Measurements from ENCODE around the gene PDE6B.
"Not testable (repeated sequence)": the region's sequence is repeated elsewhere in the genome, so short reads cannot be mapped to it uniquely, and the experiment has no call there.

PDE6B gene

DNA sequence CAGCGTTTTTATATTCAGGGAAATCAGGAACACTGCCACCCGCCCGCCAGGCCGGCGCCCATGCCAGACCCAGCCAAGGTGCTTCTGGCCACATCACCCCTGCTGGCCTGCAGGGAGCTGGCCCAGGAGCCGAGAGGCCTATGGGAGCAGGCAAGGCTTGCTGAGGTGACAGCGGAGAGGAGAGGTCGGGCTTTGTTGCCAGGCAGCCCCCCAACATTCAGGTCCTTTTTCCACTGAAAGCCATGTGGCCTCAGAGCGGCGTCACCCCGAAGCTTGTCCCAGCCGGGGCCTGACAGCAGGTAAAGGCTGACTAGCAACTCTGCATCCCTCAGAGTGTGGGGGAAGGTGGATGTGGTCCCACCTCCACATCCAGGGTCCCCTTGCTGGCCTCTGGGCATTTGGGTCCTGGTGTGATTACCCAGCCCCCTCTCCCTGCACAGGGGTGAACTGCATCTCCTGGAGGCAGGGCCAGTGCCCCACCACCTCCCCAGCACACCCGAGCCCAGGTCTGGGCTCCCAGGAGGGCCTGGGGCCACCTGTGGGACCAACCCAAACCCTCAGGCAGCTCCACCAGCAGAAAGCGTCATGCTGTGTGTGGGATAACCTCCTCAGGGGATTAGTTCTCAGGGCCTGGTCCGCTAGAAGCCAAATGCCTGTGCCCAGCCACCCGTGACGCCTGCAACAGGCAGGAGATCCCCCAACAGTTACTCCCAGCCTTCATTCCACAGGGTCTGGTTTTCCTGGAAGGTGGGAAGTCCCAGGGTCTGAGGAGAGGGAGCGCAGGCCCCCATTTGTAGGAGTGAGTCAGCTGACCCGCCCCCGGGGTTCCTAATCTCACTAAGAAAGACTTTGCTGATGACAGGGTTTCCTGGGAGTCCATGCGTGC lies at the start of gene PDE6B:
TSS of gene PDE6B (plus strand) at position 869 of the 886 bp plus-strand sequence. CDS start 54 bp downstream, outside the sequence.
- no peak for DNase-seq (ENCODE audit: low read depth)

GRCh38 chr4:576245-576821 lies 49.0 kb upstream of the PDE6B start, which contains the start of gene TMEM271:
Gene TMEM271, minus strand, starts transcription at chr4:576295. Its CDS starts 233 bp downstream, at chr4:576062.
- no peak for DNase-seq (ENCODE audit: low read depth)

DNA sequence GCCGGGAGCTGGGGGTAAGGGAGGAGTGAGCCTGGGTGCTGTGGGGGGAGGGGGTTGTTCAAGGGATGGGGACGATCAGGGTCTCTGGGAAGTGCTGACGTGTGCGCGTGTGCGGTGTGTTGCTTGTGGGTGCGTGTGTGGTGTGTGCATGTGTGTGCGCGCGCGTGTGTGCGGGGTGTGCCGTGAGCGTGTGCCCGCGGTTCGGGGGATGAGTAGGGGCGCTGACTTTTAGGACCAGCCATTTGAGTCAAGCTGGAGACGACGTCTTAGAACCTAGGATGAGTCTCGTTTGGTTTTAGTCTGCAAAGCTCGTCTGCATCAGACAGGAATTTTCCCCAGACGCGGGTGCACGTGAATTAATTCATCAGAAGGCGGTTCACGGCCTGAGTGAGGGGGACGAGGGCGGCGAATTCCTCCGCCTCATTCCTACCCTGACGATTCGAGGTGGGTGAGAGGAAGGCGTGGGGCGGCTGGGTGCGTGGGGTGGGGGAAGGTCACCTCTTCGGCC lies 48.3 kb upstream of the PDE6B start:
- DNase-seq (ENCODE audit: low read depth) = no peak

DNA sequence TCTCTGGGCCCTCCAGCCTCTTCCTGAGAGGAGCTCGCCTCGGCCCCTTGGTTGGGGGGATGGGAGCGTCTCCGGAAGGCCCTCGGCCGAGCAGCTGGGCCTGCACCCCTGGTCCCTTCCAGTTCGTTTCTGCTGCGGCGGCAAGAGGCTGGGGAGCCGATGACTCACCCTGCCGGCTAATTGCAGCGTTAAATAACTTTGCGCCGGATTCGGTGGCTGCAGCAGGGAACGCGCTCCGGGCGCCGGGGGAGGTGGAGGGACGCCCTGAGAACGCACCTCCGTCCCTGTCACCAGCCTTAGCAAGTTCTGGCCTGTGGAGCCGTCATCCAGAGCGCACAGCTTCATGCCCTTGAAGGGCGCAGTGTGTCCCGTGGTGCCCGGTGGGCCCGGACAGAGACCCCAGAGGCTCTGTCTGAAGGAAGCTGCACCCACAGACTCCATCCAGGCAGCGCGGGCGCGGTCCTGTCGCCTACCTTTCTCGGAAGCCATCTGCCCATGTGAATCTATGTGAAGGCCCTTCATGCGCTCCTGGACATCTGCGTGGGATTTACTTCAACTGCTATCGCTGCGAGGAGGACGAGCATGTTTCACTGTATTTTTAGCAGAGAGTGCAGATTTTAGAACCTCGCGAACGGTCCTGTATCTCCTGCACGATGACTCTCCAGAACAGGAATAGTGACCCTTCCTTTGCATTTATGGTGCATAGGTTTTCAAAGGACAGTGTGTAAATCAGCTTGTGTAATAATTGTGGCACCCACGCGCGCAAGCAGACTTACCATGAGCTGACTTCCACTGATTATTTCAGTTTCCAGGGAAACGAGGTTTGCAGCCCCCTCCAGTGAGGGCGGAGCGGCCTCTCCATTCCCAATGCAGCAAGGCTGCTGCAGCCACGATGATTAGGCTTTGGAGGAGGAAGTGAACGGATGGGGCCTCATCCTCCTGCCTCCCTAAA lies 47.6 kb upstream of the PDE6B start:
- no peak for DNase-seq (ENCODE audit: low read depth)

- DNase-seq (ENCODE audit: low read depth) = no peak
Observed at GRCh38 chr4:578451-579443, 46.6 kb upstream of the PDE6B start.

DNA sequence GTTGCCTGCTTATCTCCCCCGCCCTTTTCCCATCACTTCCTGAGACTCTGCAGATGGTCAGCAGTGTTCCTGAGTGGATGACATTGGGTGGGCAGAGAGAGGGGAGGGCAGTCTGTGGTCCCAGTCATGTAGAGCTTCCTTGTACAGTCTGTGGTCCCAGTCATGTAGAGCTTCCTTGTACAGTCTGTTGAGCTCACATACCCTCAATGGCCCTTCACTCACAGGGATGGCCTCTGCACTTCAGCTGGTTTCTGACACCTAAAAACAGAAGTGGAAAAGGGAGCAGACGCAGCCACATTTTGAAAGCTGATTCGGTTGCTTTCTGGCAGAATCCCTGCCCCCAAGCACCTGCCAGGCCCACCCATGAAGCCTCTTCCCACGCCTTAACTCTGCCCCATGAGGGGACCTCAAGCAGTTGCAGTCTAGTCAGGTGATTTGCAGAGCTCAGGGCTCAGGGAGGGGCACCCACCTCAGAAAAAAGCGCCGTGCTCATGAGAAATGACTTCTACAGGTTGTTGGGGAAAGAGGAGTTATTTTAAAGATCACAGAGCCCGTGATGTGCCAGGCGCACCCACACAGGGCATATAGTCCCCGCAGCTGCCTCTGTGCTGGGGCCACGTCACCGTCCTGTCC lies 45.7 kb upstream of the PDE6B start:
- DNase-seq (ENCODE audit: low read depth) = no peak

GRCh38 chr4:581181-581580 lies 44.2 kb upstream of the PDE6B start:
- DNase-seq (ENCODE audit: low read depth) = no peak

GRCh38 chr4:581753-582361 lies 43.5 kb upstream of the PDE6B start:
- DNase-seq (ENCODE audit: low read depth) = no peak

DNA sequence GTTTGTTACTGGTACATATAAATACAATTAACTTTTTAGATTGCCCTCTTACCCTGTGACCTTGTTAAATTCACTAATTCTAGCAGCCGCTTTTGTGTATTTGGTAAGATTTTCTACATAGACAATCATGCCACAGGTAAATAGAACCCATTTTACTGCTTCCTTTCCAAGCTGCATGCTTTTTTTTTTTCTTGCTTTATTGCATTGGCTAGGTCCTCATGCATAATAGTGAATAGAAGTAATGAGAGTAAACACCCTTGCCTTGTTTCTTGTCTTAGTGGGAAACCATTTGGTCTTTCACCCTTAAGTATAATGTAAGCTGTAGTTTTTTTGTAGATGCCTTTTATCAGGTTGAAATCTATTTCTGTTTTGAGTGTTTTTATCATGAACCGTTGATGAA lies 41.6 kb upstream of the PDE6B start:
- no peak for DNase-seq (ENCODE audit: low read depth)

DNA sequence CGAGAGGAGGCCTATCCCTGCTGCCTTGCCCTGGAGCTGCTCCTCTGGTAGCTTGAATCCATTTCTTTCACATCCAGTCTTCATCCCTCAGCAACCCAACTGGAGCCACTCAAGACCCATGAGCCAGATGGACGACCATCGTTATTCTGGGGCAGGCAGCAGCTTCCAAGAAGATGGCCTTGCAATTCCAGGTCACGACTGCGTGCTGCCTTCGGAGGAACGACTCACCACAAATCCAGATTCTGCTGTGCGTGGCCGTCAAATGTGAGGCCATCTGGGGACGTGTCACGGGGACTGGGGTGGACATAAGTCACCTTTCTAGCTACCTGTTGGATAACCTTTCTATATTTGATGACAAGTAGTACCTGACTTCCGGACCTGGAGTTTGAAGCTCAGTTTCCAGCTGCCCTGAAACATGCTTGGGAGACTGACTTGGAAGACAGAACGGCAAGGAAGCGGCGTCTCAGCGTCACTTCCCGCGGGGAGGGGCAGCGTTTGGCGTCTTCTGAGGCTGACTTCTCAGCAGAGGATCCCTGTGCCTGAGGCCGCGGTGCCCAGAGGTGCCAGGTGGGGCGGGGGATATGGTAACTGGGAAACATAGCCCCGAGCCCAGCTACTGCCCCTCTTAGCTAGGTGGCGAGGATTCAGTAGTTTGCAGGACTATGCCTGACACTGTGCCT lies 37.6 kb upstream of the PDE6B start:
- no peak for DNase-seq (ENCODE audit: low read depth)

GRCh38 chr4:588351-588849 lies 37.0 kb upstream of the PDE6B start:
- DNase-seq (ENCODE audit: low read depth) = no peak

- no peak for DNase-seq (ENCODE audit: low read depth)
Observed at GRCh38 chr4:589219-589963, 36.0 kb upstream of the PDE6B start.

DNA sequence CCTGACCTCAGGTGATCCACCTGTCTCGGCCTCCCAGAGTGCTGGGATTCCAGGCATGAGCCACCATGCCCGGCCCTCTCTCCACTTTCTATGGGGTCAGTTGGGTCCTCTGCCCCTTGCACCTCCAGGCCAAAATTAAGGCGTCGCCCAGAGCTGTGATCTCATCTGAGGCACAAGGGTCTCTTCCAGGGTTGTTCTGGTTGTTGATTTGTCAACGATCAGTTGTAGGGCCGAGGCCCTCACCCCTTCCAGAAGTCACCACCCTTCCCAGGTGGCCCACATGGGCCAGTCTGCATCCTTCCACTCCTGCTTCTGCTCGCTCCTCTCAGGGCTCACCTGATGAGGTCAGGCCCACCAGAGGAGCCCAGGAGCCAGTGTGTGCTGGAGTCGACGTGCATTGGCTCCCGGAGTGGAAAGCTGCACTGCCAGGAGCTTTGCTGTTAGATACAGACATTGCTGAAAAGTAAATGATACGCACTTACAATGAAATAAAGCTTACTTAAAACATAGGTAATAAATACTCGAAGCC lies 35.0 kb upstream of the PDE6B start:
- no peak for DNase-seq (ENCODE audit: low read depth)

GRCh38 chr4:592178-592577 lies 33.2 kb upstream of the PDE6B start:
- not testable (repeated sequence) for DNase-seq (ENCODE audit: low read depth)

- no peak for DNase-seq (ENCODE audit: low read depth)
Observed at GRCh38 chr4:592825-593520, 32.4 kb upstream of the PDE6B start.

- DNase-seq (ENCODE audit: low read depth) = no peak
Observed at GRCh38 chr4:598925-599324, 26.4 kb upstream of the PDE6B start.

GRCh38 chr4:600166-600565 lies 25.2 kb upstream of the PDE6B start:
- DNase-seq (ENCODE audit: low read depth) = no peak

All from stimulated activated CD8-positive, alpha-beta memory T cell treated with anti-CD3 and anti-CD28 coated beads, Interleukin-12 subunit alpha, Interleukin-12 subunit beta, amount 100 ng/mL, for 1 hour (primary cell).